Osteocyte (in vitro differentiated cells): ENCODE data around the gene MGST3. TPM values are rescaled to one million over a fixed set of nuclear protein-coding genes. Genes with fewer than 3 reads are reported as not detected.

Source experiments
- DNase-seq: peaks from one replicate; pipeline ENCODE4 v3.0.0; 2021; ENCODE audit warnings: mixed read lengths; ENCODE audit not compliant: unreplicated experiment; ENCODE audit errors: extremely low spot score
- H3K27ac Mint-ChIP-seq: one replicate; pipeline ENCODE4 v1.8.0; 2021; ENCODE audit warnings: mild to moderate bottlenecking, mixed read lengths; ENCODE audit not compliant: unreplicated experiment
- H3K27me3 Mint-ChIP-seq: one replicate; pipeline ENCODE4 v1.8.0; 2021; ENCODE audit warnings: mixed read lengths; ENCODE audit not compliant: unreplicated experiment
- H3K36me3 Mint-ChIP-seq: one replicate; pipeline ENCODE4 v1.8.0; 2021; ENCODE audit warnings: mixed read lengths; ENCODE audit not compliant: unreplicated experiment
- H3K4me1 Mint-ChIP-seq: one replicate; pipeline ENCODE4 v1.8.0; 2021; ENCODE audit warnings: mixed read lengths; ENCODE audit not compliant: unreplicated experiment
- H3K4me3 Mint-ChIP-seq: one replicate; pipeline ENCODE4 v1.8.0; 2021; ENCODE audit warnings: mild to moderate bottlenecking, moderate library complexity, mixed read lengths; ENCODE audit not compliant: unreplicated experiment
- H3K9me3 Mint-ChIP-seq: one replicate; pipeline ENCODE4 v1.8.0; 2021; ENCODE audit warnings: mixed read lengths; ENCODE audit not compliant: unreplicated experiment
- CTCF ChIP-seq: fragments of 200-600 bp; sonication (generic); IDR thresholded peaks from 2 replicates; pipeline ENCODE4 v1.5.0; 2021; ENCODE audit warnings: antibody characterized with exemption, mild to moderate bottlenecking, moderate library complexity
- total RNA-seq: library from RNA; stranded (reverse); gene quantifications from 2 replicates; pipeline ENCODE4 v1.2.1, GENCODE V29; 2021

MGST3 gene
- total RNA-seq, 1 donor from 2014 or later: 130 TPM

GRCh38 chr1:165616987-165617546, 14.0 kb upstream of the MGST3 start:
- no peak overlapping the region for H3K4me3 Mint-ChIP-seq
- no peak for TF ChIP-seq CTCF
- H3K4me1 Mint-ChIP-seq: no peaks in the 10 kb centered on the region
- H3K27ac Mint-ChIP-seq: no peak overlapping the region
- peaks cover 61% of the 10 kb centered on the region for H3K27me3 Mint-ChIP-seq
- no peaks in the 10 kb centered on the region for H3K36me3 Mint-ChIP-seq
- no peak for DNase-seq
- no peaks in the 10 kb centered on the region for H3K9me3 Mint-ChIP-seq

GRCh38 chr1:165619647-165620151, 11.3 kb upstream of the MGST3 start:
- H3K27ac Mint-ChIP-seq: no peak overlapping the region
- TF ChIP-seq CTCF: no peak
- no peak for DNase-seq
- H3K36me3 Mint-ChIP-seq: no peaks in the 10 kb centered on the region
- peaks cover 69% of the 10 kb centered on the region for H3K27me3 Mint-ChIP-seq
- H3K9me3 Mint-ChIP-seq: no peaks in the 10 kb centered on the region
- H3K4me3 Mint-ChIP-seq: no peak overlapping the region
- H3K4me1 Mint-ChIP-seq: no peaks in the 10 kb centered on the region

- DNase-seq: no peak
- Mint-ChIP-seq H3K36me3 (no peaks in the 10 kb centered on the region), H3K4me3 (no peak overlapping the region), H3K4me1 (no peaks in the 10 kb centered on the region), H3K9me3 (no peaks in the 10 kb centered on the region), H3K27me3 (peaks cover 52% of the 10 kb centered on the region), H3K27ac (no peak overlapping the region)
- no peak for TF ChIP-seq CTCF
Measured at GRCh38 chr1:165623624-165624023, 7.4 kb upstream of the MGST3 start.

- no peaks in the 10 kb centered on the region for H3K4me1 Mint-ChIP-seq
- no peaks in the 10 kb centered on the region for H3K9me3 Mint-ChIP-seq
- no peak for TF ChIP-seq CTCF
- H3K27me3 Mint-ChIP-seq: peaks cover 58% of the 10 kb centered on the region
- H3K27ac Mint-ChIP-seq: no peak overlapping the region
- H3K36me3 Mint-ChIP-seq: no peaks in the 10 kb centered on the region
- H3K4me3 Mint-ChIP-seq: no peak overlapping the region
- DNase-seq: no peak
Measured at GRCh38 chr1:165624441-165624840, 6.6 kb upstream of the MGST3 start.

- no peaks in the 10 kb centered on the region for H3K9me3 Mint-ChIP-seq
- H3K27me3 Mint-ChIP-seq: peaks cover 34% of the 10 kb centered on the region
- H3K4me3 Mint-ChIP-seq: no peak overlapping the region
- TF ChIP-seq CTCF: no peak
- no peak for DNase-seq
- no peaks in the 10 kb centered on the region for H3K36me3 Mint-ChIP-seq
- no peak overlapping the region for H3K27ac Mint-ChIP-seq
- peaks cover 1% of the 10 kb centered on the region for H3K4me1 Mint-ChIP-seq
Measured at GRCh38 chr1:165628147-165628822, 2.7 kb upstream of the MGST3 start.
